RPMI8226 (cell line): ENCODE data around the gene CDK14.
A peak's percentile ranks its signal among the peaks of the same experiment; 100 is the strongest.

Experiments used
- DNase-seq: peaks from one replicate; pipeline ENCODE4 v3.0.0-alpha.2; 2015

CDK14 gene

GRCh38 chr7:90595801-90596670, at the start of gene CDK14:
TSS of gene CDK14 (plus strand) at chr7:90596321. CDS start at chr7:90596628, 307 bp downstream.
- peak; percentile 81 for DNase-seq

GRCh38 chr7:90551036-90551435, 45.1 kb upstream of the CDK14 start:
- DNase-seq: no peak

DNA sequence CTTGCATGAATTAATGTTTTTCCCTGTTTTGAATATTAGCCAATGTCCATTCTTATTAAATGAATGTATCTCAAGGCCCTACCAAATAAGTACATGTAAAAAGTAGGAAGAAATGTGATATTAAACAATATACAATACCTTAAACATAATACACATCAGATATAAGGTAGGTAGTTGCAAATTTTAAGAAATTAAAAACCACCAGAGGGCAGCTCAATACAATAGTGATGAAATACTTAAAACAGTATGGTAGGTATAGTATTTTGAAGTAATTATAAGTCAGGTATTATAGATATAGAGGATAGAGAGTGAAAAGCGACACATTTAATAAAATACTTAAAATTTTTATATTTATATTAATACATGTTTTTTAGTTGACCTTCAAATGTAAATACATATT, 43.6 kb upstream of the CDK14 start:
- DNase-seq: peak; percentile 9

- no peak for DNase-seq
These were observed 35.4 kb upstream of the CDK14 start for GRCh38 chr7:90560730-90561129.

GRCh38 chr7:90563286-90563685, 32.8 kb upstream of the CDK14 start:
- DNase-seq: no peak

DNA sequence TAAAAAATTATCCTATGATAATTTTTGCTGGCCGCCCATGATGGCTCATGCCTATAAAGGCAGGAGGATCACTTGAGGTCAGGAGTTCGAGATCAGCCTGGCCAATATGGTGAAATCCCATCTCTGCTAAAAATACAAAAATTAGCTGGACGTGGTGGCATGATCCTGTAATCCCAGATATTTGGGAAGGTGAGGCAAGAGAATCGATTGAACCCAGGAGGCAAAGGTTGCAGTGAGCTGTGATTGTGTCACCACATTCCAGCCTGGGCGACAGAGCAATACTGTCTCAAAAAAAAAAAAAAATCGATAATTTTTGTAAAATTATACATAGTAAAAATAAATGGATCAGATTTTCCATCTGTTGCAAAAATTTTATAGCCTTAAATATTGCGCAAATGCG, 31.7 kb upstream of the CDK14 start:
- no peak for DNase-seq

- DNase-seq: no peak
These were observed 27.9 kb upstream of the CDK14 start for GRCh38 chr7:90568213-90568612.

DNA sequence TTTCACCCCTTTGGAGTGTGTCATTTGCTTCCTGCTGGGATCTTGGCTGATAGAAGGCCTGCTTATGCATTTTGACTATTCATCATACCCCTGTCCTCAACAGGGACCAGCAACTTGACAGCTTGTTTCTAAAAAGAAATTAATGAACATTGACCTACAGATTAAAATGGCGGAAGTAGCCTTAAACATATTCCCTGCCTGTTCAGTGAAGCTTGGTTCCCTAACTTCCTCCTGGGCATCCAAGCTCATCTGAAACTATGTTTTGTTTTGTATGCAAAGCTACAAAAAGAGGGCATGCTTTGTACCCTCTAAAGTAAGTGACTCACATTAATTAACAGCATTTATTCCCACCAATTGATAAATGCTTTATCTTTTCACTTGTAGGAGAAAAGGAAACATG, 26.8 kb upstream of the CDK14 start:
- no peak for DNase-seq

DNA sequence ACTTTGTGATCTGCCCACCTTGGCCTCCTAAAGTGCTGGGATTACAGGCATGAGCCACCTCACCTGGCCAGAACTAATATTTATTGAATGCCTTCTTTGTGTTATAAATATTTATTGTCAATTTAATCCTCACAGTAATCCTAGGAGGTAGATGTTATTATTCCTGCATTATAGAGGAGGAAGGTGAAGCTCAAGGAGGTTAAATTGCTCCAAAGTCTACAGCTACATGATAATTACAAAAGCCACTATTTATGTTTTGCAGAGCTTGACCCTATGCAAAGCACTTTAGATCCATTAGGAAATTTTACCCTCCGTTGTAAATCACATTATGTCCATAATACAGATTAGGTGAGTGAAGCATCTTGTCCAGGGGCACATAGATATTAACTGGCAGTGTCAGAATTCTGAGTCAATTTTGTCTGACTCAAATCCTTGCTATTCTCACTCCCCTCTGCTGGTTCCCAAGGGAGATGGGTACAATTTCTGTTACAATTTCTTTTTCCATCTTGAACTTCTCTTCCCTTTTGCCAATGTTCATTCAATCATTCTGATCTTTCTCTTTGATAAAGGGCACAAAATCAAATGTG, 25.7 kb upstream of the CDK14 start:
- DNase-seq: no peak

- DNase-seq: no peak
These were observed 21.8 kb upstream of the CDK14 start for GRCh38 chr7:90574146-90574819.

DNA sequence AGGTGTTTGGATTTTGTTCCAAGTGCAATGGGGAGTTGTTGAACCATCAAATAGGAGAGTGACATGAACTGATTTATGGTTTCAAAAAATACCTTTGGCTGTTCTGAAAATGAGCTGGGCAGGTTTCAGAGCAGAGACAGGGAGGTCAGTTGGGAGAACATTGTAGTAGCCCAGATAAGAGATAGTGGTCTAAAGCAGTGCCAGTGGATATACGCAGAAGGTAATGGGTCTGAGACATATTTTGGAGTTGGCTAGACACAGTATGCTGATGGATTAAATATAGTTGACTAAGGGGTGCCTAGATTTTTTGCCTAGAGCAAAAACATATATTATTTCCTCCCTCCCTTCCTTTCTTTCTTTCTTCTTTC, 21.3 kb upstream of the CDK14 start:
- no peak for DNase-seq

DNA sequence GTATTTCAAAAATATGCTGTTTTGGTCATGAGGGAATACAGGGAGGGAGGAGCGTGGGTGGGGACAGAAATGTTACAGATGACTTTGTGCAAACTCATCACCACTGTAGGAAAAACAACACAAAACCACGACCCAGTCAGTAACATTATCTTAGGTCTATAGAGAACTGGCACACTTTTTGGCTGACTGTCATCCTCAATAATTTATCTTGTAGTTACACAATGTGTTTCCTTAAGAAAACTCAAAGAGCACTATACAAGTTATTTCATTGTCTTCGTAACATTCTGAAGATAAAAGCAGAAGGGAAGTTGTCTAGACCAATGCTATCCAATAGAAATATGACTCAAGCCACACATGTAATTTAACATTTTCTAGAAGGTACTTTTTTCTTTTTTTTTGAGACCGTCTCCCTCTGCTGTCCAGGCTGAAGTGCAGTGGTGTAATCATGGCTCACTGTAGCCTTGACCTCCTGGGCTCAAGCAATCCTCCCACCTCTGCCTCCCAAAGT, 16.9 kb upstream of the CDK14 start:
- DNase-seq: no peak

- no peak for DNase-seq
These were observed 16.1 kb upstream of the CDK14 start for GRCh38 chr7:90580051-90580450.

DNA sequence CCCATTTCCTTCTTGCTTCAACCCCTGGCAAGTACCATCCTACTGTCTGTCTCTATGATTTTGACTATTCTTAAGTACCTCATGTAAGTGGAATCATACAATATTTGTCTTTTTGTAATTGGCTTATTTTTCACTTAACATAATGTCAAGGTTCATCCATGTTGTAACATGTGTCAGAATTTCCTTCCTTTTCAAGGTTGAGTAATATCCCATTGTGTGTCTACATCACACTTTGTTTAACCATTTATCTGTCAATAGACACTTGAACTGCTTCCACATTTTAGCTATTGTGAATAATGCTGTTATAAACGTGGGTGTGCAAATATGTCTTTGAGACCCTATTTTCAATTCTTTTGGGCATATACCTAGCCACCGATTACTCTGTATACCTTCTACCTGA, 14.0 kb upstream of the CDK14 start:
- no peak for DNase-seq

DNA sequence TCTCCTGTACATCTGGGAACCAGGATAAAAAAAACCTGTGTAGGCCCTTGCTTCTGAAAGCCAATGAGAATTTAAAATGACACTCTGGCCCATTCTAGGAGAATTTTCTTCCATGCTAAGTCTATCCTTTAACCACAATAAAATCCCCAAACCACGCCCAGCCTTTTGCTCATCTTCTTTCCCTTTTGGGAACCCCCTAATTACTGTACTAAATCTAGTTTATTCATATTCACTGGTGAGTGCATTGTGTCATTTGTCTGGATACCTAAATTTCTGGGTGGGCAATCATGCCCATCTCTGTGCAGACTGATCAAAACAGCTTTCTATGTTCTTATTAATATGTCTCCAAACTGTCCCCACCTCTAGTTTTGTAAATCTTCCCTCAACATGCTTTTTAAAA, 11.7 kb upstream of the CDK14 start:
- no peak for DNase-seq

DNA sequence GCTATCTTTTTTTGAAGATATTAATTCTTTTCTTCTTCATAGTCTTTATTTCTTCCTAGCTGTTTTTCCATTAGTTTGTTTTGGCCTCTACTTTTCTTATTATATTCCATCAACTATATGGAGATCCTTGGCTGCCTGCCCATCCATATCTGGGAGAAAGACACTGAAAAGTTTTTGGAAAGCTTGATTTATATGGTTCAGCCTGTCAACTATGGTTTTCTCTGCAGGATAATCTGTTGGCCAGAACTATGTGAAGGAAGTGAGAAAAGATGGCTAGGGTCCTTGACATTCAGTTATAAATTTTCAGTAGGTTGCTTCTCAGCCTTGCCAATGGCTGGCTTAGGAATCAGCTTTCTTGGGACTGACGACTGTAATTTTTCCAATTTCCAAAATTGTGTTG, 10.0 kb upstream of the CDK14 start:
- DNase-seq: no peak

GRCh38 chr7:90587766-90588165, 8.4 kb upstream of the CDK14 start:
- no peak for DNase-seq

DNA sequence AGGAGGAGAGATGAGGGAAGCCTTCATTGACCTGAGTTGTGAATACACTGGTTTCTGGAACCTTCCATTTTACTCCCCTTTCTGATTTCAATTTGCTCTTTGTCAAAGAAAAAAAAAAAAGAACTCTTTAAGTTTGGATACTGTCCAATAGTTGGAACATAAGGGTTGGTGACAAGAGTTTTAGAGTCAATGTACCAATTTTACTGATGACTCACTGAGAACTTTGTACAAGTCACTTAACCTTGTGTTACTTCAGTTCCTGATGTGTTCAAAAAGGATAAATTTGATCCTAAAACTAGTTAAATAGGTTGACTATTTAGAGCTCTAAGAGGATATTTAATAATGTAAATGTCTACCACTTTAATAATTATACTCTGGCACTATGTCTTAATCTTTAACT, 4.1 kb upstream of the CDK14 start:
- no peak for DNase-seq

GRCh38 chr7:90593205-90593604, 2.9 kb upstream of the CDK14 start:
- DNase-seq: no peak

DNA sequence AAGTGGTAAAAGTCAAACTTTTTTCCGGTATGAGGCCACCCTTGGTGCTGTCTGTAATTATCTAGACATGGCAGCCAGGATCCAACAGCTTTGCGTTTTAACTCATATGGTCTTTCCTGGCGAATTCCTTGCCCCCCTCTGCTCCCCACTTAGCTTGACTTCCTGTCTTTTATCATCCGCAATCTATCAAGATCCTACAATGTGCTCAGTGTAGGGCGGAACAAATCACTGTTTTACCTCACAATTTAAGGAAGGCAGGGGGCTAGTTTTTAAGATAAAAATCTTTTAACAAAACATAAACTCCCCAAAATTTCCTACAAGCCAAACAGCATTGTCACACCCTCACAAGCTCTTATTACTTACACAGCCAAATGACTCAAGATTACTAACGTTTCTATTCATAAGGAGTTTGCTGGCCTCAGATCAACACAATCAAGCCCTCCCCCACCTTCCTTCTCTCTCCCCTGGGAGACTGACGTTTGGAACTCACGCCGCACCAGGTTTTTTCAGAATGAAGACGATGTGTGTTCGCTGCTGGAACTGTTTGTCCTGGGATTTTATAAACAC, 1.3 kb upstream of the CDK14 start:
- no peak for DNase-seq

DNA sequence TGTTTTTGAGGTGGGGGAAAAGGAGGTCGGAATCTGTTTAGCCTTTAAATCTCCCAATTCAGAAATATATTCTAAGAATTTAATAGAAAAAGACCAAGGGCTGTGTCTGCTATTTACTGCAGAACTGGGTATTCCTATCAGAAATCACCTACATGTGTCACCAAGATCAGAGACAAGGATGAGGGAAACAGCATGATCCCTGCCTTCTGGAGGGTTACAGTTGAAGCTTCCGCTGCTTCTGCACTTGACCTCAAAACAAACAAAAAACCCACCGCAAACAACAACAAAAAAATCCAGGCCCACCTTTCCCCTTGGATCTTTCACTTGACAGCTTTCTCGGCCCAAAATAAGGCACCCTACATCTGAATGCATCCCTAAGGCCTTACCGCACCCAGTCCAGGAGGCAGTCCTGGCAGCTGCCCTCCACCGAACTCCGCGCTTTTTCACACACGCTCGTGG, 750 bp upstream of the CDK14 start:
- no peak for DNase-seq

- no peak for DNase-seq
These were observed 796 bp downstream of the CDK14 start for GRCh38 chr7:90596671-90597562.
